22Rv1 (cell line): ENCODE results near the gene SH3PXD2A.

Experiments
- CTCF ChIP-seq: fragments of 450-650 bp; IDR thresholded peaks from 2 replicates; pipeline ENCODE4 v1.5.1; 2017; ENCODE audit warnings: mild to moderate bottlenecking
- ZFX ChIP-seq: fragments of 450-650 bp; IDR thresholded peaks from 2 replicates; pipeline ENCODE4 v1.6.1; 2017; ENCODE audit warnings: antibody characterized with exemption, borderline replicate concordance

GRCh38 chr10:103820101-103821062, 35.0 kb downstream of the SH3PXD2A start:
- TF ChIP-seq CTCF: no peak
- TF ChIP-seq ZFX: no peak
